ENCODE measurements around the gene XRCC2.

- no peak for TF ChIP-seq CTCF (conservative IDR thresholded peaks at IDR 0.05; ENCODE audit: low read depth in 2 of 2)
- no peak for TF ChIP-seq EZH2 (IDR thresholded peaks at IDR 0.05; ENCODE audit: low read depth, unreplicated experiment)
- no peak for TF ChIP-seq CREB1 (CRISPR knock-in tag; IDR thresholded peaks at IDR 0.05; ENCODE audit: low read depth)
- no peak for TF ChIP-seq POLR2AphosphoS5 (IDR thresholded peaks at IDR 0.05; ENCODE audit: low read depth)
- no peak for TF ChIP-seq ZNF114 (CRISPR knock-in tag; IDR thresholded peaks at IDR 0.05)
- TF ChIP-seq ZNF331 (CRISPR knock-in tag; IDR thresholded peaks at IDR 0.05; ENCODE audit: low read depth): no peak
- TF ChIP-seq REST (IDR thresholded peaks at IDR 0.05; ENCODE audit: unreplicated experiment): no peak
- no peak for TF ChIP-seq ZNF462 (CRISPR knock-in tag; IDR thresholded peaks at IDR 0.05)
- TF ChIP-seq ETS1 (IDR thresholded peaks at IDR 0.05): no peak
These were observed 11.3 kb downstream of the XRCC2 start for GRCh38 chr7:152664636-152665035.

Measured in GM23338 (cell line).